GM12874 (cell line): Measurements from ENCODE around the gene PODN.

Experiments
- TF ChIP-seq, protein P1 (sequence below): IDR thresholded peaks from 2 replicates; pipeline ENCODE4 v1.5.1; 2011; ENCODE audit warnings: low read depth, mild to moderate bottlenecking, control low read depth, low read length, moderate library complexity; ENCODE audit not compliant: insufficient read depth

PODN gene

DNA sequence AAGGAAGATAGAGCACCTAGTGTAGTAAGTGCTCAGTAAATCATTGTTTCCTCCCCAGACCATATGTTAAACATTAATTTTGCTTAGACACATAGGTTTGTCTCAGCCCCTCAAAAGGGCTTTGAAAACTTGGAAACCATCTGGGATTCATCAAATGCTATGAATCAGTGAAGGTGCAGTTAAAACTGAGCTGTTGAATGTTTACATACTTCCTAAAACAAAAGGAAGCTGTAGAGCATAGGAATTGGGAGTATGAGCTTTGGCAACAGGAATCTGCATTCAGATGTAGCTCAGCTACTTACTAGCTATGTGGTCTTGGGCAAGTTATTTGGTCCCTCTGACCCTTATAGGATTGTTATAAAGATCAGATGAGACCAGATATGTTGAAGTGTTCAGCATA, 18.7 kb upstream of the PODN start:
- TF ChIP-seq, protein P1, sequence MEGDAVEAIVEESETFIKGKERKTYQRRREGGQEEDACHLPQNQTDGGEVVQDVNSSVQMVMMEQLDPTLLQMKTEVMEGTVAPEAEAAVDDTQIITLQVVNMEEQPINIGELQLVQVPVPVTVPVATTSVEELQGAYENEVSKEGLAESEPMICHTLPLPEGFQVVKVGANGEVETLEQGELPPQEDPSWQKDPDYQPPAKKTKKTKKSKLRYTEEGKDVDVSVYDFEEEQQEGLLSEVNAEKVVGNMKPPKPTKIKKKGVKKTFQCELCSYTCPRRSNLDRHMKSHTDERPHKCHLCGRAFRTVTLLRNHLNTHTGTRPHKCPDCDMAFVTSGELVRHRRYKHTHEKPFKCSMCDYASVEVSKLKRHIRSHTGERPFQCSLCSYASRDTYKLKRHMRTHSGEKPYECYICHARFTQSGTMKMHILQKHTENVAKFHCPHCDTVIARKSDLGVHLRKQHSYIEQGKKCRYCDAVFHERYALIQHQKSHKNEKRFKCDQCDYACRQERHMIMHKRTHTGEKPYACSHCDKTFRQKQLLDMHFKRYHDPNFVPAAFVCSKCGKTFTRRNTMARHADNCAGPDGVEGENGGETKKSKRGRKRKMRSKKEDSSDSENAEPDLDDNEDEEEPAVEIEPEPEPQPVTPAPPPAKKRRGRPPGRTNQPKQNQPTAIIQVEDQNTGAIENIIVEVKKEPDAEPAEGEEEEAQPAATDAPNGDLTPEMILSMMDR, result no peak

DNA sequence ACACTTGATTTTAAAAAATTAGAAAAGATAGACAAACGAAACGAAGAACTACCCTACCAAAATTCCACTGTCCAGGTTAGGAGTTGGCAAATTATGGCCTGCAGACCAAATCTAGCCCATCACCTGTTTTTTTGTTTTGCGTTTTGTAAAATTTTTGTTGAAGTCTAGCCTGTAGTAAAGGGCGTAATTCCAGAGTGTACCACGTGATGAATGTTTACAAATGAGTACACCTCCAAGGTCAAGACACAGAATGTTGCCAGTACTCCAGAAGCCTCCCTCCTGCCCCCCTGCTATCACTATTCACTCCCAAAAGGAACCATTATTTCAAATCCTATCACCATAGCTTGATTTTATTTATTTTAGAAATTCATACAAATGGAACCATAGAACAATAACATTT, 17.1 kb upstream of the PODN start:
- TF ChIP-seq, protein P1, result no peak

DNA sequence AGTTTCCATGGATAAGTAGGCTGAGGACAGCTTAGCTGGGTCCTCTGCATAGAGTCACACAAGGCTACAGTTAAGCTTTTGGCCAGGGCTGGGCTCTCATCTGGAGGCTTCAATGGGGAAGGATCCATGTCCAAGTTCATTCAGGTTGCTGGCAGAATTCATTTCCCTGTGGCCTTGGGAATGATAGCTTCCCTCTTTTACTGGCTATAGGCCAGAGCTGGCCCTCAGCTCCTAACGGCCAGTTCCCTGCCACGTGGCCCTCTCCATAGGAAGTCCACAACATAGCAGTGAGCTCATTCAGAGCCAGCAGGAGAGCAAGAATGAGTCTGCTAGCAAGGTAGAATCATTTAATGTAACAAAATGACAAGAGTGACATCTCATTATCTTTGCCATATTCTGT, 15.1 kb upstream of the PODN start:
- TF ChIP-seq, protein P1, result no peak

DNA sequence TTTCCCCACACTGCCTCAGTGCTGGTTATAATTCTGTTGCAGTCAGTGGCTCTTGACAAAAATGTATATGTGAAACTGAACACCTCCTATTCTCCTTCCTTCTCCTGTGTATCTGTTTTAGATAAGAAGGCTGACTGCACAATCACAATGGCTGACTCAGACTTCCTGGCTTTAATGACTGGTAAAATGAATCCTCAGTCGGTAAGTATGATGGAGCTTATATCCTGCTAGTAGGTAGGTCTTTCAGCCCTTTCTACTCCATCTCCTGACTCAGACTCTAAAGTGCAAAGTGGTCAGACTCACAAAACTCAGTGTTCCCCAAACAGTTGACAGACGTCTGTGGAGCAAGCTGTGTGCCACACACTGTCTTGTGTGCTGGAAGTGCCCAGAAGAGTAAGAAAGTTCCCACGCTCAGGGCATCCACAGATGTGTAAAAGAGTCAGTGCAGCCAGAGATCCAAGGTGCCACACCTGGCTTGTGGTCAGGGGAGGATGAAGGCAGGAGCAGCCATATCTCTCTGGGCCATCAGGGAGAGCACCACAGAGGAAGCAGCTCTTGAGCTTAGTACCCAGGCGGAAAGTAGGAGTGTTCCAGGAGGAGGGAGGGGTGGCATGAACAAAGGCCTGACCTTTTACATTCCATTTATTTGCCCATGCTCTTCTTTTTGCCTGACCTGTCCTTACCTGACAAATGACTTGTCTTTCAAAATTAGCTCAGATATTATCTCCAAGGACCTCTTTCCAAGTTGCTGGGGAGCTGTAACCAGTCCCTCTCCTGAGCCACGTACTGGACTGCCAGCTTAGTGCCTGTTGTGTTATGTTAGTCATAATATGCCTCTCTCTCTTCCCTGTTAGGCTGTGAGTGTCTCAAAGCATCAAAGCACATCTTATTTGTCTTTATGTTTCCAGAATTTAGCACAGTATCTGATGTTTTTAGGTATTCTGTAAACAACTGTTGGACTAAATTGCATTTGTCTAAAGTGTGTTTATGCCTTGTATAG, 14.0 kb upstream of the PODN start:
- TF ChIP-seq, protein P1, result no peak

DNA sequence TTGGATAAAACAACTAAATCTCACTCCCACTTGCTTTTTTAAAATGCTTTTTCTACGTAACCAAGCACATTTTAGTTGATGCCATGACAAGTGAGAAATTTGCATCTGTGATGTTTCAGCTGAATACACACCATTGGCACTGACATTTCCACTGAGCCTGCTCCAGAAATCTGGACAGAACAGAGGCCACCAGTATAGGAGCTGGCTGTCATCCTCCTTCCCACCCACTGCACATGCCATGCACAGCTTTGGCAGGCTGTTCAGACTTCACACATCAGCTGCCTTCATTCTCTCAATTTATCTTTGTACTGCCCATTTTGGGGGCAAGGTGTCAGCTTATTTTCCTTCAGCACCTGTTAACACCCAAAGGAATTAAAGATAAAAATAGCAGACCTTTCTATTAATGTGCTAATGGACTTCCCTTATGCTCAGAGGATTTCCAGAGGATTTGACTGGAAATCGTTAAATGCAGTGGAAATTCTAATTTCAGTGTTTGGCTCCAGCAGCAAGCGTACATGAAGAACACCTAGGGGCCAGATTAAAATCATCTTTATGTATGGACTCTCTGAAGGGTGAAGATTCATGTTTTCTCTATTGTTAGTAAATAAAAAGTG, 12.9 kb upstream of the PODN start:
- TF ChIP-seq, protein P1, result no peak

DNA sequence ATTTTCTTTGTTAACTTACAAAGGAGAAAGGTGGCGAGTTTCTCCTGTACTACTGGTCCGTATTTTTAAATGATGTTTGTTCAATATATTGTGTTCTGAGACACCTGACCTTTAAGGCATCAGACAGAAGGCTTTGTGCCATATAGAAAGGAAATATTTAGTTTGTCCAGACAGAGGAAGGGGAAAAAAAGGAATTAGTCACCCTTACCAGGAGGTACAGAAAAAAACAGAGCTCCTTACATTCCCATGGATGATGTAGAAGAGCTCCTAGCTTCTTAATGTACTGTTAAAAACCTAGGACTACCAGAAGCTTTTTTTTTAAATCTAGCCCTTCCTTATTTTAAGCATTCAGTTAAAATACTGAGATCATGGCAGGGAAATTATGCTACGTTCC, 12.4 kb upstream of the PODN start:
- TF ChIP-seq, protein P1, result no peak

DNA sequence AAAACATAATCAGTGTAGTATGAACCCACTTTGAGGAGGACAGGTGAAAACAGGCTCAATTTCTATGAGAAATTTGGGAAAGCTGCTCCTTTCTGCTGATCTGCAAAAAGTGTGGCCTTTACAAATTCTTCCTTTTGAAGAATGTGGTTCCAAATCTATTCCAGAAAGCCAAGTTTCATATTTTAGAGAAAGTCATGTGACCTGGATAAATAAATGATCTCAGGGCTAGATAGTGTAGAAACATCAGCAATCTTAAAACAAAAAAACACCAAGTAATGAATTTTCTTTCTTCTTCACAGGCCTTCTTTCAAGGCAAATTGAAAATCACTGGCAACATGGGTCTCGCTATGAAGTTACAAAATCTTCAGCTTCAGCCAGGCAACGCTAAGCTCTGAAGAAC, 11.7 kb upstream of the PODN start:
- TF ChIP-seq, protein P1, result no peak
